Sciatic nerve (tissue), 2 donors: ENCODE results near the gene MOCOS. TPM values are rescaled to one million over a fixed set of nuclear protein-coding genes. Genes with fewer than 3 reads are reported as not detected.

Experiments used
- ATAC-seq: fragments of 200-7000 bp; cut with Tn5 transposase; one replicate; pipeline ENCODE4 v1.9.1; 2020; ENCODE audit warnings: mild to moderate bottlenecking, moderate library complexity
- DNase-seq: peaks from one replicate; pipeline ENCODE4 v3.0.0-alpha.2; 2020; ENCODE audit warnings: low spot score
- intact Hi-C: fragments of 100-400 bp; cut with DNase I; formaldehyde crosslinking; loops from one replicate; pipeline ENCODE4 v1.14.2; 2022
- total RNA-seq: library from RNA; stranded (reverse); fragmentation: NEBNext Ultra II Directional; extraction: Animal tissue kit (Norgen Biotek cat#: 25700); gene quantifications from one replicate; pipeline ENCODE4 v1.2.1, GENCODE V29; 2021
- donor health status: DM: no; HTN: no; CAD: no.
- donor health status: DM: no; HTN: no; CAD: no.

MOCOS gene
- total RNA-seq, 1 donor from 2014 or later: 6.4 TPM

GRCh38 chr18:36176711-36177110 is 10.6 kb upstream of the MOCOS start:
- DNase-seq (no peak), ATAC-seq (no peak)
- intact Hi-C loops: no loop called here

DNA sequence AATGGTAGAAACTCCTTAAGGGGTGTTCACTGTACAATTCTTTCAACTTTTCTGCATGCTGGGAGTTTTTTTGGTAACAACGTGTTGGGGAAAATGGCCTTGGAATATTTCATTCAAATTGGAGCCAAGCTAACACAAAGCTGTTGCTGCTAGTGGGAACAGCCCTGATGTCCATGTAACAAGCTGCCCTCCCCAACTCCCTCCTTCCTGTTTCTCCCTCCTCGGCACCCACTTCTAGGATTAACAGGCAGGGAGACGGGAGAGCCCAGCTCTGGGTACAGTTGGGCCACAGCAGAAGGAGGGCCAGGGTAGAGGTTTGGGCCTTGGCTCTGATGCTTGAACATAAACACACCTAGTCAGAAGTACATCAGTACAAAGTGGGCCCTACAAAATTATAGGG is 9.4 kb upstream of the MOCOS start:
- ATAC-seq (no peak), DNase-seq (no peak)
- intact Hi-C loops: no loop called here

GRCh38 chr18:36179562-36180355 is 7.5 kb upstream of the MOCOS start:
- intact Hi-C loops: no loop called here
- ATAC-seq (peak; percentile 90), DNase-seq (peak; percentile 90)

GRCh38 chr18:36181441-36181840 is 5.9 kb upstream of the MOCOS start:
- ATAC-seq (no peak), DNase-seq (no peak)
- intact Hi-C loops: no loop called here

- DNase-seq (no peak), ATAC-seq (no peak)
- intact Hi-C loops: no loop called here
These were observed 5.3 kb upstream of the MOCOS start for GRCh38 chr18:36181898-36182506.

GRCh38 chr18:36183033-36183432 is 4.3 kb upstream of the MOCOS start:
- intact Hi-C loops: no loop called here
- ATAC-seq (no peak), DNase-seq (no peak)

DNA sequence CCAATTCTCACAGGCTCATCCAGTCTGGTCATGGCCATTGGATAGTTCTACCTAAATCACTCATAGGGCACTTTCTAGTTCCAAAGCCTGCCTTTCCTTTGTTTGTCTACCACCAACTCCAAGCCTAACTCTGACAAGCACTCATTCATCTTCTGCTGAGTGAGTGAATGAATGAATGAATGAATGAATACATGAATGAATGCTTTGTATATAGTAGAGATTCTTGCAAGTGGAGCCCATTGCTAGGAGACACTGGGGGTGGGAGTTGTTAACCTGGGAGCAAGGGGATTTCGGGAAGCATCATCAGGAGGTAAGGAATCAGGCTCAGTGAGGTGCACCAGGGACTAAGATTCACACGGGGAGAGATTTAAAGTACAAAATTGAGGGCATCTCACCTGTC is 3.3 kb upstream of the MOCOS start:
- no peak for ATAC-seq
- intact Hi-C loops: no loop called here

GRCh38 chr18:36185157-36185556 is 2.1 kb upstream of the MOCOS start:
- DNase-seq (no peak), ATAC-seq (no peak)
- intact Hi-C loops: no loop called here

More for the DNA sequence above, 3.3 kb upstream of the MOCOS start:
- no peak for DNase-seq

- intact Hi-C loops: no loop called here
- ATAC-seq: no peak
- no peak for DNase-seq
These were observed 1.3 kb upstream of the MOCOS start for GRCh38 chr18:36185901-36186460.

DNA sequence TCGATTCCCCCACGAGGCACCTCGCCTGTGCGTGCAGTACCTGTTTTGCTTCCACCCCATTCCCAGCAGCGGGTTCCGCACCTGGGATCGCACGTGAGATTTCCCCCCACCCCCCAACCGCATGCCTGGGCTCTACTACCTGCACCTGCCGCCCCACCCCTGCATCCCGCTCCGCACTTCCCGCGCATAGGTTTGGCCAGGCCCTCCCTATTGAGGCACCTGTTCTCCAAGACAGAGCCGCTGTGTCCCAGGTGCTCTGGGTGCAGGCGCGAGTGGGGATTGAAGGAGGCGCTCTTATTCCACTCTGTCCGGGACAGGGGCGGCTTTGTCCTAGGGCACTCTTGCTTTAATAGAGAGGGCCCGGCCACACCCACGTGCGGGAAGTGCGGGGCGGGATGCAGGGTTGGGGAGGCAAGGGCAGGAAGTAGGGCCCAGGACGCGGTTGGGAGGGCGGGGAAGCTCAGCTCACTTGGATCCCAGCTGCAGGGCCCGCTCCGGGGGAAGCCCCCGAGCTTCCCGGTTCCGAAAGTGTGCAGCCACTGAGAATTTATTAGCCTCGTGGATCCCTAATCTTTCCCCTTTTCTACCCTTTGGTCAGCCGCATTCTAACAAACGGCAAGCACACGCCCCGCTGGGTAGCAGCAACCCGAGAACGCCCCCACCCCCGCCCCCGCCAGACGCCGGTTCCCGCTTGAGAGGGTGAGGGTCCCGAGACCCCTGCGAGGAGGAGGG is 670 bp upstream of the MOCOS start:
- intact Hi-C loops: no loop called here
- ATAC-seq (peak; percentile 57), DNase-seq (peak; percentile 70)

- intact Hi-C loops: no loop called here
- ATAC-seq (peak; percentile 44), DNase-seq (no peak)
These were observed 777 bp downstream of the MOCOS start for GRCh38 chr18:36187826-36188721.

- no peak for DNase-seq
- ATAC-seq: no peak
- intact Hi-C loops: no loop called here
These were observed 1.6 kb downstream of the MOCOS start for GRCh38 chr18:36188916-36189315.

DNA sequence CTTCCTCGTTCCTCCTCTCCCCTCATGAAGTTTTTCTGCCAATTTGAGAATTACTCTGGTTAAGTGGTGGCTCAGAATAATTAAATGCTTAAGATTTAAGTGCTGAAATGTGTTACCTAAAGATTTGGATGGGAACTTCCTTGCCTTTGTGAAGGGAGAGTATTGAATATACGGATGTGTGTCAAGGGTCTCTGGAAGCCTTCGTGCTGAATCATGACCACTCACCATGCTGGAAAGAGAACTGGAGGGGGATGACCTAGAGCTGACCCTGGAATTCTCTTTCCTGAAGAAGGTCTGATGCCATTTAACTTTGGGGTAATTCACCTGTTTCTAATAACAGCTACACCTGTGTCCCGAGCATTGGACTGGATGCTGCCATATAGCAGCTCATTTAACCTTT is 2.2 kb downstream of the MOCOS start:
- intact Hi-C loops: no loop called here
- ATAC-seq (no peak), DNase-seq (no peak)

- DNase-seq (no peak), ATAC-seq (no peak)
- intact Hi-C loops: loop anchor here (10.0 kb wide), 1 partner anchor 644 kb away; no protein-coding TSS in a partner anchor
These were observed 4.0 kb downstream of the MOCOS start for GRCh38 chr18:36191286-36191685.

DNA sequence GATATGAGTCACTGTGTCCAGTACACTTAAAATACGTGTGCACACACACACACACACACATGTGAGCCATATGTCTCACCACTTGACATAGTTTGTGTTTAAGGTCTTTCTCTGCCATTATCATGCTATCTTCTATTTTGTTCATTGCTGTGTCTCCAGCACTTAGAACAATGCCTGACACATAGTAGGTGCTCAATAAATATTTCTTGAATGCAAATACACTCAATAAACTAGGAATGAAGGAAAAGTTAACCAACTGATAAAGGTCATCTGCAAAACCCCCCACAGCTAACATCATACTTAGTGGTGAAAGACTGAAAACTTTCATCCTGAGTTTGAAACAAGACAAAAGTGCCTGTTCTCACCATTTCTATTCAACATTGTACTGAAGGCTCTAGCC is 4.4 kb downstream of the MOCOS start:
- DNase-seq (no peak), ATAC-seq (no peak)
- intact Hi-C loops: loop anchor here (10.0 kb wide), 1 partner anchor 643 kb away; no protein-coding TSS in a partner anchor

- no peak for ATAC-seq
- intact Hi-C loops: loop anchor here (10.0 kb wide), 1 partner anchor 640 kb away; no protein-coding TSS in a partner anchor
- no peak for DNase-seq
These were observed 7.5 kb downstream of the MOCOS start for GRCh38 chr18:36194600-36195315.

GRCh38 chr18:36195427-36196122 is 8.3 kb downstream of the MOCOS start:
- no peak for ATAC-seq
- intact Hi-C loops: loop anchor here (10.0 kb wide), 1 partner anchor 639 kb away; no protein-coding TSS in a partner anchor
- DNase-seq: no peak
